ENCODE measurements around the gene ASCC3. TPM values are rescaled to one million over a fixed set of nuclear protein-coding genes. Genes with fewer than 3 reads are reported as not detected.

Gene ASCC3
- total and polyA plus RNA-seq, 12 donors, result 3.1 to 46.2 (median 32.4) TPM

GRCh38 chr6:100622907-100623692 lies 258.0 kb downstream of the ASCC3 start:
- no peaks in the 10 kb centered on the region for H3K27me3 ChIP-seq
- intact Hi-C loops (cut with DNase I), result no loop called here
- H3K27ac ChIP-seq, result no peak overlapping the region
- H3K4me3 ChIP-seq, result no peak overlapping the region
- 89 to 93% (median 91%) methylated on average over 2 of the region's 2 CpGs for WGBS, 4 donors
- H3K4me1 ChIP-seq (replicated peaks in 1 of 2), result peaks cover 0 to 8% of the 10 kb centered on the region in 2 donors
- H3K36me3 ChIP-seq (replicated peaks in 1 of 2), result peaks cover 0 to 12% of the 10 kb centered on the region in 2 donors
- H3K9me3 ChIP-seq (replicated peaks in 1 of 3), result no peaks in the 10 kb centered on the region
- DNase-seq, result no peak
- no peak for TF ChIP-seq POLR2A (IDR thresholded peaks at IDR 0.05)
- TF ChIP-seq CTCF (IDR thresholded peaks at IDR 0.05), result no peak

GRCh38 chr6:100620085-100620840 lies 260.9 kb downstream of the ASCC3 start:
- DNase-seq, result no peak
- WGBS, 4 donors, result 94 to 100% (median 98%) methylated on average over 3 of the region's 3 CpGs
- intact Hi-C loops (cut with DNase I), result no loop called here
- no peak for TF ChIP-seq CTCF (IDR thresholded peaks at IDR 0.05)
- no peak overlapping the region for H3K27ac ChIP-seq
- no peaks in the 10 kb centered on the region for H3K27me3 ChIP-seq
- no peak overlapping the region for H3K4me3 ChIP-seq
- peaks cover 0 to 7% of the 10 kb centered on the region in 2 donors for H3K36me3 ChIP-seq (replicated peaks in 1 of 2)
- no peaks in the 10 kb centered on the region for H3K9me3 ChIP-seq (replicated peaks in 1 of 3)
- H3K4me1 ChIP-seq (replicated peaks in 1 of 2), result peaks cover 8 to 18% of the 10 kb centered on the region in 2 donors

- peak overlapping the region in 3 of 5 donors; percentile 72 to 90 (median 79) for H3K27ac ChIP-seq
- TF ChIP-seq POLR2A (IDR thresholded peaks at IDR 0.05), result no peak
- TF ChIP-seq CTCF (IDR thresholded peaks at IDR 0.05), result no peak
- H3K4me1 ChIP-seq (replicated peaks in 1 of 2), result peaks cover 8 to 18% of the 10 kb centered on the region in 2 donors
- no peak overlapping the region for H3K4me3 ChIP-seq
- no peak for DNase-seq
- intact Hi-C loops (cut with DNase I), result no loop called here
- WGBS, 4 donors, result 66 to 82% (median 75%) methylated on average over 4 of the region's 4 CpGs
- H3K27me3 ChIP-seq, result no peaks in the 10 kb centered on the region
- H3K9me3 ChIP-seq (replicated peaks in 1 of 3), result no peaks in the 10 kb centered on the region
- H3K36me3 ChIP-seq (replicated peaks in 1 of 2), result no peaks in the 10 kb centered on the region
Observed at GRCh38 chr6:100618351-100618671, 262.8 kb downstream of the ASCC3 start.

GRCh38 chr6:100617633-100618350 lies 263.3 kb downstream of the ASCC3 start:
- TF ChIP-seq CTCF (IDR thresholded peaks at IDR 0.05) (no peak), POLR2A (IDR thresholded peaks at IDR 0.05) (no peak)
- 54 to 65% (median 56%) methylated on average over 4 of the region's 4 CpGs for WGBS, 4 donors
- intact Hi-C loops (cut with DNase I), result no loop called here
- peaks cover 8 to 18% of the 10 kb centered on the region in 2 donors for H3K4me1 ChIP-seq (replicated peaks in 1 of 2)
- H3K27ac ChIP-seq, result peak overlapping the region; percentile 51 to 90 (median 72)
- peak in 3 of 7 donors; percentile 30 to 32 (median 31) for DNase-seq
- no peaks in the 10 kb centered on the region for H3K9me3 ChIP-seq (replicated peaks in 1 of 3)
- no peaks in the 10 kb centered on the region for H3K27me3 ChIP-seq
- H3K4me3 ChIP-seq, result no peak overlapping the region
- no peaks in the 10 kb centered on the region for H3K36me3 ChIP-seq (replicated peaks in 1 of 2)

All from adrenal gland (tissue), 12 donors.